Measurements from ENCODE around the gene STRADA.

The STRADA gene

GRCh38 chr17:63700528-63701455, 40.8 kb downstream of the STRADA start:
- H3K27ac ChIP-seq = 0 out of 2 replicates have a peak overlapping the region, but pooled peaks have one; percentile 17
- TF ChIP-seq CTCF (IDR thresholded peaks at IDR 0.05) (no peak), ZFX (IDR thresholded peaks at IDR 0.05; ENCODE audit: borderline replicate concordance) (no peak)

- no peak for TF ChIP-seq ZFX (IDR thresholded peaks at IDR 0.05; ENCODE audit: borderline replicate concordance)
- TF ChIP-seq CTCF (IDR thresholded peaks at IDR 0.05) = no peak; the same call in 1 of the 2 replicates
- 0 out of 2 replicates have a peak within 1 kb of the TSS, but pooled peaks have one; percentile 17 for H3K27ac ChIP-seq
Observed at GRCh38 chr17:63699638-63700527, 41.7 kb downstream of the STRADA start, which contains the start of gene LIMD2. Gene LIMD2, minus strand, starts transcription at chr17:63700125. Its CDS starts 827 bp downstream, at chr17:63699298.

GRCh38 chr17:63698886-63699637, 42.5 kb downstream of the STRADA start:
- H3K27ac ChIP-seq = no peak overlapping the region
- TF ChIP-seq CTCF (IDR thresholded peaks at IDR 0.05) (no peak), ZFX (IDR thresholded peaks at IDR 0.05; ENCODE audit: borderline replicate concordance) (no peak)

- no peak overlapping the region for H3K27ac ChIP-seq
- TF ChIP-seq CTCF (IDR thresholded peaks at IDR 0.05) (no peak), ZFX (IDR thresholded peaks at IDR 0.05; ENCODE audit: borderline replicate concordance) (no peak)
Observed at GRCh38 chr17:63698381-63698885, 43.2 kb downstream of the STRADA start.

- TF ChIP-seq ZFX (IDR thresholded peaks at IDR 0.05; ENCODE audit: borderline replicate concordance) (no peak), CTCF (IDR thresholded peaks at IDR 0.05) (peak; percentile 82)
- H3K27ac ChIP-seq = peak overlapping the region; percentile 39; the same call in 1 of the 2 replicates
Observed at GRCh38 chr17:63697341-63698286, 44.0 kb downstream of the STRADA start.
